ENCODE results near the gene TRPM7.

DNA sequence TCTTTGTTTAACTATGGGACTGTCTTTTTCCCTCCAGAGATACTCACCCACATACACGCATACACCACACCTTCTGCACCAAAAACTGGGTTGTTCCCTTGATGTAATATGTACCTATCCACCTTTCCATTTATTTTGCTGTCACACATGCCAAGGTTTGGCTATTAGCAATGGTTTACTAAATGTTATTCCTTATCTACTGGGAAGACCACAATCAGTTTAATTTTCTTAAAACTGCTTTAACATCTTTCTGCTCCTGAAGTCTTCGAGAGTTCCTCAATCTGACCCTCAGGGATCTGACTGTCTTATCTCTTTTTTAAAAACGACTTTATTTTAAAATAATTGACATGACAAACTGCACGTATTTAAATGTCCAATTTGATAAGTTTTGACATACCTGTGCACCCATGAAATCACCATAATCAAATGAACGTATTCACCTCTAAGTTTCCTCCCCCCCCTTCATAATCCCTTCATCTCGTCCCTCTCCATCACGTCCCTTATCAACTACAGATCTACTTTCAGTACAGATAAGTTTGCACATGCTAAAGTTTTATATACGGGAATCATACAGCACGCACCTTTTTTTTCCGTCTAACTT, 805 bp upstream of the TRPM7 start:
- TF ChIP-seq YY1 (IDR thresholded peaks at IDR 0.05; ENCODE audit: low read depth) (no peak), TAF1 (IDR thresholded peaks at IDR 0.05; ENCODE audit: low read depth) (no peak), FOXM1 (IDR thresholded peaks at IDR 0.05; ENCODE audit: borderline replicate concordance, low read depth) (no peak), RAD21 (IDR thresholded peaks at IDR 0.05; ENCODE audit: low read depth) (no peak), NFIC (IDR thresholded peaks at IDR 0.05) (no peak), ZBTB7A (IDR thresholded peaks at IDR 0.05; ENCODE audit: low read depth) (no peak), EP300 (IDR thresholded peaks at IDR 0.05; ENCODE audit: borderline replicate concordance) (no peak), TCF12 (IDR thresholded peaks at IDR 0.05; ENCODE audit: low read depth) (no peak), TEAD4 (IDR thresholded peaks at IDR 0.05) (no peak), EGR1 (IDR thresholded peaks at IDR 0.05) (no peak)
- TF ChIP-seq, protein P1, sequence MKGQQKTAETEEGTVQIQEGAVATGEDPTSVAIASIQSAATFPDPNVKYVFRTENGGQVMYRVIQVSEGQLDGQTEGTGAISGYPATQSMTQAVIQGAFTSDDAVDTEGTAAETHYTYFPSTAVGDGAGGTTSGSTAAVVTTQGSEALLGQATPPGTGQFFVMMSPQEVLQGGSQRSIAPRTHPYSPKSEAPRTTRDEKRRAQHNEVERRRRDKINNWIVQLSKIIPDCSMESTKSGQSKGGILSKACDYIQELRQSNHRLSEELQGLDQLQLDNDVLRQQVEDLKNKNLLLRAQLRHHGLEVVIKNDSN (IDR thresholded peaks at IDR 0.05) = no peak
- TF ChIP-seq, protein P2, sequence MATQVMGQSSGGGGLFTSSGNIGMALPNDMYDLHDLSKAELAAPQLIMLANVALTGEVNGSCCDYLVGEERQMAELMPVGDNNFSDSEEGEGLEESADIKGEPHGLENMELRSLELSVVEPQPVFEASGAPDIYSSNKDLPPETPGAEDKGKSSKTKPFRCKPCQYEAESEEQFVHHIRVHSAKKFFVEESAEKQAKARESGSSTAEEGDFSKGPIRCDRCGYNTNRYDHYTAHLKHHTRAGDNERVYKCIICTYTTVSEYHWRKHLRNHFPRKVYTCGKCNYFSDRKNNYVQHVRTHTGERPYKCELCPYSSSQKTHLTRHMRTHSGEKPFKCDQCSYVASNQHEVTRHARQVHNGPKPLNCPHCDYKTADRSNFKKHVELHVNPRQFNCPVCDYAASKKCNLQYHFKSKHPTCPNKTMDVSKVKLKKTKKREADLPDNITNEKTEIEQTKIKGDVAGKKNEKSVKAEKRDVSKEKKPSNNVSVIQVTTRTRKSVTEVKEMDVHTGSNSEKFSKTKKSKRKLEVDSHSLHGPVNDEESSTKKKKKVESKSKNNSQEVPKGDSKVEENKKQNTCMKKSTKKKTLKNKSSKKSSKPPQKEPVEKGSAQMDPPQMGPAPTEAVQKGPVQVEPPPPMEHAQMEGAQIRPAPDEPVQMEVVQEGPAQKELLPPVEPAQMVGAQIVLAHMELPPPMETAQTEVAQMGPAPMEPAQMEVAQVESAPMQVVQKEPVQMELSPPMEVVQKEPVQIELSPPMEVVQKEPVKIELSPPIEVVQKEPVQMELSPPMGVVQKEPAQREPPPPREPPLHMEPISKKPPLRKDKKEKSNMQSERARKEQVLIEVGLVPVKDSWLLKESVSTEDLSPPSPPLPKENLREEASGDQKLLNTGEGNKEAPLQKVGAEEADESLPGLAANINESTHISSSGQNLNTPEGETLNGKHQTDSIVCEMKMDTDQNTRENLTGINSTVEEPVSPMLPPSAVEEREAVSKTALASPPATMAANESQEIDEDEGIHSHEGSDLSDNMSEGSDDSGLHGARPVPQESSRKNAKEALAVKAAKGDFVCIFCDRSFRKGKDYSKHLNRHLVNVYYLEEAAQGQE (IDR thresholded peaks at IDR 0.05; ENCODE audit: low read depth) = no peak
- TF ChIP-seq, protein P3, sequence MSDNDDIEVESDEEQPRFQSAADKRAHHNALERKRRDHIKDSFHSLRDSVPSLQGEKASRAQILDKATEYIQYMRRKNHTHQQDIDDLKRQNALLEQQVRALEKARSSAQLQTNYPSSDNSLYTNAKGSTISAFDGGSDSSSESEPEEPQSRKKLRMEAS (IDR thresholded peaks at IDR 0.05) = no peak
